Activated CD8-positive, alpha-beta memory T cell treated with anti-CD3 and anti-CD28 coated beads, Interleukin-2, amount 50 U/mL, for 4 hours (primary cell): Measurements from ENCODE around the gene WDCP.
"Not testable (repeated sequence)": the region's sequence is repeated elsewhere in the genome, so short reads cannot be mapped to it uniquely, and the experiment has no call there.

ENCODE experiments used
- DNase-seq: peaks from one replicate; pipeline ENCODE4 v3.0.0-alpha.2; 2020

WDCP gene

DNA sequence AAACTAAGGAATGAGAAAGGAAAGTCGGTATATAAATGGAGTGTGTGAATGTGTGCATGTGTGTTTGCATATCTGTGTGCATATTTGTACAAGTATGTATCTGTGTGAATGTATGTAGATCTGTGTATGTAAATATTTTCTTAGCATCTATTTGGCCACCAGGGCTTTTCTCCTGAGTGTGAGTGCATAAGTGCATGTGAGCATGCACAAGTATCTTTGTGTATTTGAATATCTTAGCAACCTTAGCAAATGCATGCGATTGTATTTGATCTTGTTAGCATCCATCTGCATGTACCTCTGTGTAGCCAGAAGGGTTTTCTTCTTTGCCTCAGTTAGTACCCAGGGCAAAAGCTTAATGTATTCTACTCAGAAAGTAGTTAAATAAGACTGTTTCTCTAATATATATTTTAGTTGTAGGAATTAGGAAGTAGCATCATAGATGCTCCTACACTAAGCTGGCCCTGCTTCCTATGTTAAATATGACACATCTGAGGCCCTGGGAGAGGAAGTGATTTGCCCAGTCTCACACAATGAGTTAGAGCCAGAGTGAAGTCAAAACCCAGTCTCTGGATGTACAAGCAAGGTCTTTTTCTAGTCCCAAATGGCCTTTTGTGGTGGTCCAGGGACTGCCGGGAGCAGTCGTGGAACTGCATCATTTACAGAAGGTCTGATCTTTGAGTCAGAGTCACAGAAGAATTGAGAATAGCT, 11.5 kb upstream of the WDCP start:
- no peak for DNase-seq

GRCh38 chr2:24055750-24056149, 8.6 kb upstream of the WDCP start:
- no peak for DNase-seq

DNA sequence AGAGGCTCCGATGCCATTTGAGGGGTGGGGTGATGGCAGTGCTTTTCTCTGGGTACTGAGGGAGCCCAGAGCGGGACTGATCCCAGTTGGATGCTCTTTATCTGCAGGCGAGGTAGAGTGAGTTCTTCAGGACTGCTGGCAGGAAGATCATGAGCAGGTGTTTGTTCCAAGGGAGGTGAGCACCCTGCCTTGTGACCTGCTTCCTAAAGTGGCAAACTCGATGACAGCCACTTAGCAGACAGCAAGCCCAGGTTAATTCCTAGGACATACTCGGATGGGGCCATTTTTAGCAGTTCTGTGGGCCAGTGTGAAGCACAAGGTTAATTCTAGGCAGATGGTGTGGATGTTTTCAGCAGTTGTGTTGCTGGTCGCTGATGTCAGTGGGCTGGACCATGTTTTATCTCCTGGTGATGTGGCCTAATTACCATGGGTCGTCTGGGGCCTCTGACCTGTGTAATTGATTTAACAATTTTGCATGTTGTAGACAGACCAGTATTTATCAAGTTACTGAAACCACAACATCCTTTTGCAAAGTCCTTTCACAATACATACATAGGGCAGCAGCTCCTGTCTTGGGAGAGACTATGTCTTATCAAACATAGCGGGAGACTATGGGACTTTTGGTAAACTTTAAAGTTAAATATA, 7.3 kb upstream of the WDCP start:
- no peak for DNase-seq

- no peak for DNase-seq
Observed at GRCh38 chr2:24052951-24053350, 5.8 kb upstream of the WDCP start.

GRCh38 chr2:24051833-24052232, 4.6 kb upstream of the WDCP start:
- no peak for DNase-seq

GRCh38 chr2:24050041-24050979, 3.1 kb upstream of the WDCP start:
- peak; percentile 16 for DNase-seq

DNA sequence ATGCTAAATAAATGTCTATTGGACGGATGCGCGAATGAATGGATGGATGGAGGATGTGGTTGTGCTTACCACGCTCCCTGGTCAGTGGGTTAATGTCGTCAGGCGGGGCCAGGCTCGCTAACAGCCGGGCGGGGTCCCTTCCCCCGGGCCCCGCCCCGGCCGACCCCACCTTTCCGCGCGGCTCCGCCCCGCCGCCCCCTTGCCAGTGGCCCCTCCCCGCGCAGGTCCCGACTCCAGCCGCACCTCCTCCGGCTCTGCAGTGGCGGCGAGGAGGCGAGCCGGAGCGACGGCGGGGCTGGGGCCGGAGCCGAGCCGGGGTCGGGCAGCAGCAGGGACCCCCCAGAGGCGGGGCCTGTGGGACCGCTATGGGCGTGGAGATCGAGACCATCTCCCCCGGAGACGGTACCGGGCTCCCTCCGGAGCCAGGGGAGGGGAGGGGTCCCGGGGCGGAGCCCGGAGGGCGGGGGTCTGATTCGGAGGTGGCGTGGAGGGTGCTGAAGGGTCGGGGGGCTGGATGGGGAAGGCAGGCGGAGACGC, 2.4 kb upstream of the WDCP start, which contains the start of gene FKBP1B:
Gene FKBP1B (plus strand): TSS at position 257 of the 537 bp plus-strand sequence. CDS start 109 bp downstream, at position 366.
- DNase-seq = peak; percentile 57

- DNase-seq = no peak
Observed at GRCh38 chr2:24048769-24049484, 1.7 kb upstream of the WDCP start.

DNA sequence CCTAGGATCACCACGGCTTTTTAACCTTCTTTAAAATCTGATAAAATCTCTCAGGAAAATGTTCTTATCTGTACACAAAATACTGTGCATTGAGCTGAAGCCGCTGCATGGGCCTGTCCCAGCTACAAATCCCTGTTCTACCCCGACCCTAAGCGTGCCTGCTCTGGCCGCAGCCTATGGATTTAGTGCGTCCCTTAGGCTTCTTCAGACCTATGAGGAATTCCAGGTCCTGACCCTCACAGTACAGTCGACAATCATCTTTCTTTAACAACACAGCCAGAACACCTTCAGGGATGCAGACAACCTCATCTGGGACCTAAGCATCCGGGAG, 477 bp upstream of the WDCP start:
- DNase-seq = no peak

GRCh38 chr2:24046599-24046929, 627 bp downstream of the WDCP start:
- no peak for DNase-seq

GRCh38 chr2:24045511-24046508, 1.4 kb downstream of the WDCP start:
- no peak for DNase-seq

- DNase-seq = not testable (repeated sequence)
Observed at GRCh38 chr2:24043133-24043532, 4.1 kb downstream of the WDCP start.

- DNase-seq = no peak
Observed at GRCh38 chr2:24040511-24040910, 6.7 kb downstream of the WDCP start.

DNA sequence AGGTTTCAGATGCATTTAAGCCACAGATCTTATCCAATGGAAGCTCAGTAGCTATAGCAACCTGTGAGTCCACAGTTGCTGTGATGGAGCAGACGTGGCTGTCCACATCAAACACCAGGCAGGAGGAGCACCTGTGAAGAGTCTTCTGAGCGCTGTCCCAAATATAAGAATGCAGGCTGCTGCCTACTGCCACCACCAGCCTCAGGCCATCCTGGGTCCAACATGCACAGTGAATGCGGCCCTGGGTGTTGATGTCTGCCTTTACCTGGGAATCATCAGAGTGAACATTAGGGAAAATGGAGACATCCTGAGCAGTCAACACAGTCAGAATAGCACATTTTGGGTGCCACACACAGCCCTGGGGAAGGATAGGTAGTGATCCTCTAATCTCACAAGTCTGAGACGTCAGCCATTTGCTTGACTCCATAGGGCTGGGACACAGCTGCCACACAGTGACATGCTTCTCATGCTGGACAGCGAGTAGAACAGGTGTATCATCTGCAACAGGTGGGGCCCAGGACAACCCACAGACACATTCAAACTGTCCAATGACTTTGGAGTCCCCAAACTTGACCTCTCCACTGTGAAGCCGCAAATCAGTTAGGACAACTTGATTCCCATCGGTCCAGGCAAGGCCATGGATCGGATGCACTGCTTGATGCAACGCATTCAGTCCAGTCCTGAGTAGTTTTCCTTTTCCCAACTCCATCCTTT, 8.2 kb downstream of the WDCP start:
- DNase-seq = no peak

DNA sequence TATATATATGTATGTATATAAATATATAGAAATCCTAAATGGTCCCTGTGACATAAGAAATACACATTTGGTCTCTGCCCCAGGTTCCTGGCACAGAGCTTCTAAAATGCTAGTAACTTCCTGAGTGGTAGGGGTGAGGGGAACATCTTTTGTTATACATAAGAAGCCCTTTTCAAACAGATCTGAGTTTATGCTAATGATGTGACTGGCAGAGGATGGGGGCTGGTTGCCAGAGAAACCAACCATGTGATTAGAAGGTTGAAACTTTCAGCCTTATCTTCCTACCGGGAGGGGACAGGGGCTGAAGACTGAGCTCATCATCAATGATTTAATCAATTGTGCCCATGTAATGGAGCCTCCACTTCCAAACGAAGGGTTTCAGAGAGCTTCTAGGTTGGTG, 21.0 kb downstream of the WDCP start:
- DNase-seq = no peak

DNA sequence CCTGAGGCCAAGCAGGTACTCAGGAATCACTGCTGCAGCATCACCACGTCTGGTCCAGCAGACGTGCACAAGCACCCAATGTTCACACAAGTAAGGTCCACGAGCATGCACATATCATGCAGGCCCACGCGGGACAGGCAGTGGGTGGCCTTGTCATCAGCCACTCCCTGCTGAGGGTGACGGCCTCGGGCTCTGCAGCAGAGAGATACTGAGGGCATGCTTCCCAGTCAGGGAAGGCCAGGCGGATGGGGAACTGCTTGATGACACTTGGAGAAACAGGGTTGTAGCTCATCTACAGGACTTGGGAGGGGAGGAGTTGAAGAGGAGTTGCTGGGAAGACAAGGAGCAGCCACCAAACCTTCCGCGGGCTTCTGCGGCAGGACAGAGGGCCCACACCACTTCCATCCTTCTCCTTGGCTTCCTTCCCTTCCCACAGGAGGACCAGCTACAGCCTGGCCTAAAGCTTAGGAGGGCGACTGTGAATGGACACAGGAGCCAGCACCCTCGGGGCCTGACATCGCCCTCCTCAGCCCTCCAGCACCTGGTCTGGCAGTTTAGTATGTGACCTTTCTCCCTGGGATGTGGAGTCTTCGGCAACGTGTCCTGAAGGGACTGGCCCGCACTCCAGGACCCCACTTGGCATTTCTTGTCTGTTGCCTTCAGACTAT, 22.1 kb downstream of the WDCP start:
- DNase-seq = no peak

DNA sequence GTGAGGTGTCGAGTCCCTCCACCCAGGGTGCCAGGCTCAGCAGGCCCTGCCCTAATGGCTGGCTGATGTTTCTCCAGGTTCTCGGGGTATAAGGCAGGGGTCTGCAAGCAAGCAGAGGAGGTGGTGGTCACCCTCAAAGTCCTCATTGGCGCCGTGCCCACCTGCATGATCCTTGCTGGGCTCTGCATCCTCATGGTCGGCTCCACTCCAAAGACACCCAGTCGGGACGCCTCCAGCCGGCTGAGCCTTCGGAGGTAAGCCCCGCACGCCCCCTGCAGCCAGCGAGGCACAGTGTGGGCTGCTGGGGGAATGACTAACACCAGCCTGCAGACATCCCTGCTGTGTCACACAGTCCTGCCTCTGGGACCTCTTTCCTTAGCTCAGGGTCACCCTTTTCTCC, 23.2 kb downstream of the WDCP start:
- no peak for DNase-seq

GRCh38 chr2:24022975-24023575, 24.1 kb downstream of the WDCP start:
- no peak for DNase-seq

GRCh38 chr2:24022324-24022974, 24.7 kb downstream of the WDCP start:
- no peak for DNase-seq
